Measurements from ENCODE around the gene HSD17B2.

Gene HSD17B2

DNA sequence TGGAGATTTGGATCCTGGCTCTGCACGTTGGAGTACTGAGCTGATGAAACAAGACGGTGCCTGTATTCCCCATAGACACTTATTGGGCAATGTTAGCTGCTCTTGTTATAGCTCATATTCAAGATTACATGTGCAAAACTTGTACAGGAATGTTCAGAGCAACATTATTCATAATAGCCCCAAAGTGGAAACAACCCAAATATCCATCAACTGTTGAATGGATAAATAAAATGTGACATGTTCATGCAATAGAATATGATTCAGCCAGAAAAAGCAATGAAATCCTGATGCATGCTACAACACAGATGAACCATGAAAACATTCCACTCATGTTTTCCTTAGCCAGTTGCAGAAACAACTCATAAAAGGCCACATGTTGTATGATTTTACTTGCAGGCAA, 18.1 kb upstream of the HSD17B2 start:
- Histone ChIP-seq H3K27ac (ENCODE audit: low read depth, low read length) (no peak overlapping the region), H3K4me2 (ENCODE audit: low read length) (no peak overlapping the region), H3K4me3 (ENCODE audit: low read length) (no peak overlapping the region), H3K79me2 (ENCODE audit: control insufficient read depth, low read length) (no peaks in the 10 kb centered on the region), H3K9me2 (replicated peaks; ENCODE audit: control insufficient read depth, low read length) (no peaks in the 10 kb centered on the region), H3K27me3 (ENCODE audit: control insufficient read depth, low read length) (peaks cover 23% of the 10 kb centered on the region; the same call in 1 of the 2 replicates), H3K4me1 (ENCODE audit: control insufficient read depth, low read length) (no peaks in the 10 kb centered on the region), H3K36me3 (ENCODE audit: control insufficient read depth, low read length) (no peaks in the 10 kb centered on the region), H4K20me1 (ENCODE audit: control insufficient read depth, insufficient read depth, low read depth, low read length) (no peaks in the 10 kb centered on the region), H3F3A (ENCODE audit: control insufficient read depth, insufficient read depth) (no peaks in the 10 kb centered on the region), H3K9me3 (ENCODE audit: control insufficient read depth, insufficient read depth, low read length) (no peaks in the 10 kb centered on the region)
- TF ChIP-seq EZH2phosphoT487 (IDR thresholded peaks at IDR 0.05; ENCODE audit: borderline replicate concordance, low read length) = no peak
- TF ChIP-seq, protein P1, sequence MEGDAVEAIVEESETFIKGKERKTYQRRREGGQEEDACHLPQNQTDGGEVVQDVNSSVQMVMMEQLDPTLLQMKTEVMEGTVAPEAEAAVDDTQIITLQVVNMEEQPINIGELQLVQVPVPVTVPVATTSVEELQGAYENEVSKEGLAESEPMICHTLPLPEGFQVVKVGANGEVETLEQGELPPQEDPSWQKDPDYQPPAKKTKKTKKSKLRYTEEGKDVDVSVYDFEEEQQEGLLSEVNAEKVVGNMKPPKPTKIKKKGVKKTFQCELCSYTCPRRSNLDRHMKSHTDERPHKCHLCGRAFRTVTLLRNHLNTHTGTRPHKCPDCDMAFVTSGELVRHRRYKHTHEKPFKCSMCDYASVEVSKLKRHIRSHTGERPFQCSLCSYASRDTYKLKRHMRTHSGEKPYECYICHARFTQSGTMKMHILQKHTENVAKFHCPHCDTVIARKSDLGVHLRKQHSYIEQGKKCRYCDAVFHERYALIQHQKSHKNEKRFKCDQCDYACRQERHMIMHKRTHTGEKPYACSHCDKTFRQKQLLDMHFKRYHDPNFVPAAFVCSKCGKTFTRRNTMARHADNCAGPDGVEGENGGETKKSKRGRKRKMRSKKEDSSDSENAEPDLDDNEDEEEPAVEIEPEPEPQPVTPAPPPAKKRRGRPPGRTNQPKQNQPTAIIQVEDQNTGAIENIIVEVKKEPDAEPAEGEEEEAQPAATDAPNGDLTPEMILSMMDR (IDR thresholded peaks at IDR 0.05; ENCODE audit: low read depth, low read length, poor library complexity, severe bottlenecking) = no peak

DNA sequence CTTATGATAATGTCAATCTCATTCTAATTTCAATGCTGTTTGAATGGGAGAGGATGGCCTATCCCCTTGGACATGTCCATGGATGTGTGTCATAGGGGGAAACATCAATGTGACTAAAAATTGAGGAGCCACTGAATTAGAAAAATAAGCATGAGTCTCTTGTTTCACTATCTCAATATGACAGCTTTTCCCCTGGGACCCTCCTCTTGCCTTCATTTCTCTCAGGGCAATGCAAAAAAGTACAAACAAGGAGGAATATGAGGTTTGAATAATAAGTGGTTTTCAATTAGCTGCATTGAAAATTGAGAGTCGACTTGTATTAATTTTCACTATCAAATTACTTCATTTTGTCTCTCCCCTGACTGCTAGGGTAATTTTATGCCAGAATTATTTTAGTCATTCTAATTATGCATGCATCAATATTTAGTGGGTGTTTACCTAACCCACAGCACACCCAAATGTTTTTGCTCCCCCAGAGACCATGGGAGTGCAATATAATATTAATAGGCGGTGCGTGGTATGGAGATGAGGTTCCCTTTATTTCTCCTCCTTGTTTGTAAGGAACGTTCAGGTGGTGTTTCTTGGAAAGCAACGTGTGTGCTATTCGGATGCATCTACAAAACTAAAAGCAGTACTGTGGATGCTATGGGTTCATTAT, 17.0 kb upstream of the HSD17B2 start:
- no peaks in the 10 kb centered on the region for H4K20me1 ChIP-seq (ENCODE audit: control insufficient read depth, insufficient read depth, low read depth, low read length)
- H3K36me3 ChIP-seq (ENCODE audit: control insufficient read depth, low read length) = no peaks in the 10 kb centered on the region
- no peaks in the 10 kb centered on the region for H3K79me2 ChIP-seq (ENCODE audit: control insufficient read depth, low read length)
- no peak overlapping the region for H3K4me3 ChIP-seq (ENCODE audit: low read length)
- H3K4me2 ChIP-seq (ENCODE audit: low read length) = no peak overlapping the region
- peaks cover 23% of the 10 kb centered on the region; the same call in 1 of the 2 replicates for H3K27me3 ChIP-seq (ENCODE audit: control insufficient read depth, low read length)
- no peak for TF ChIP-seq EZH2phosphoT487 (IDR thresholded peaks at IDR 0.05; ENCODE audit: borderline replicate concordance, low read length)
- TF ChIP-seq, protein P1 (IDR thresholded peaks at IDR 0.05; ENCODE audit: low read depth, low read length, poor library complexity, severe bottlenecking) = no peak
- H3K9me3 ChIP-seq (ENCODE audit: control insufficient read depth, insufficient read depth, low read length) = no peaks in the 10 kb centered on the region
- H3K27ac ChIP-seq (ENCODE audit: low read depth, low read length) = no peak overlapping the region
- H3K4me1 ChIP-seq (ENCODE audit: control insufficient read depth, low read length) = no peaks in the 10 kb centered on the region
- H3K9me2 ChIP-seq (replicated peaks; ENCODE audit: control insufficient read depth, low read length) = no peaks in the 10 kb centered on the region
- H3F3A ChIP-seq (ENCODE audit: control insufficient read depth, insufficient read depth) = no peaks in the 10 kb centered on the region

DNA sequence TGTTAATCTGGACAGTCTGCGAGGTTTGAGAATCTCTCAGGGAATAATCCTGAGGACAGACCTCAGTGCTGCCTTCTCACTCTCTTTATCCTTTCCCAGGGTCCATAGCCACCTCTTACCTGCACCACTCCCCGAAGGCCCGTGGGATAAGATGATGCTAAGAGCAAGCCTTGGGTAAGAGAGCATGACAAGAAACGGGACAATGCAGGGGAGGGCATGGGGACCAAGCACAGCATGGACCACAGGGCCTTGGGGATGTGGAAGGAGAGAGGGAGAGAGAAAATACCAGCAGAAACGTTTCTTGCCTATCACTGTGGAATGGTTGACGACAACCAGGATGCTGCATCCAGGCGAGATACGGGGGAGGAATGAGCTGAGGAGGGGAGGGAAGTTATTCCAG, 15.5 kb upstream of the HSD17B2 start:
- TF ChIP-seq, protein P1 (IDR thresholded peaks at IDR 0.05; ENCODE audit: low read depth, low read length, poor library complexity, severe bottlenecking) = no peak
- TF ChIP-seq EZH2phosphoT487 (IDR thresholded peaks at IDR 0.05; ENCODE audit: borderline replicate concordance, low read length) = no peak
- no peaks in the 10 kb centered on the region for H3K36me3 ChIP-seq (ENCODE audit: control insufficient read depth, low read length)
- H3K27me3 ChIP-seq (ENCODE audit: control insufficient read depth, low read length) = peaks cover 30% of the 10 kb centered on the region; the same call in 1 of the 2 replicates
- H4K20me1 ChIP-seq (ENCODE audit: control insufficient read depth, insufficient read depth, low read depth, low read length) = no peaks in the 10 kb centered on the region
- H3K9me3 ChIP-seq (ENCODE audit: control insufficient read depth, insufficient read depth, low read length) = no peaks in the 10 kb centered on the region
- H3F3A ChIP-seq (ENCODE audit: control insufficient read depth, insufficient read depth) = no peaks in the 10 kb centered on the region
- H3K4me2 ChIP-seq (ENCODE audit: low read length) = no peak overlapping the region
- no peak overlapping the region for H3K4me3 ChIP-seq (ENCODE audit: low read length)
- no peaks in the 10 kb centered on the region for H3K79me2 ChIP-seq (ENCODE audit: control insufficient read depth, low read length)
- no peaks in the 10 kb centered on the region for H3K4me1 ChIP-seq (ENCODE audit: control insufficient read depth, low read length)
- no peaks in the 10 kb centered on the region for H3K9me2 ChIP-seq (replicated peaks; ENCODE audit: control insufficient read depth, low read length)
- H3K27ac ChIP-seq (ENCODE audit: low read depth, low read length) = no peak overlapping the region
